ENCODE measurements around the gene MAP4K3. TPM values are rescaled to one million over a fixed set of nuclear protein-coding genes. Genes with fewer than 3 reads are reported as not detected.

The MAP4K3 gene
- total RNA-seq, 3 donors from 2014 or later: 32.7 to 50.4 (median 39.9) TPM

GRCh38 chr2:39481611-39482010 is 44.5 kb upstream of the MAP4K3 start:
- H3K36me3 ChIP-seq (ENCODE audit: low read depth): no peaks in the 10 kb centered on the region
- TF ChIP-seq CTCF (IDR thresholded peaks at IDR 0.05): no peak
- intact Hi-C loops (cut with DNase I, micrococcal nuclease): no loop called here
- no peak for DNase-seq
- no peak overlapping the region for H3K4me3 ChIP-seq
- no peaks in the 10 kb centered on the region for H3K4me1 ChIP-seq (ENCODE audit: low read depth)
- H3K9me3 ChIP-seq: no peaks in the 10 kb centered on the region
- peak; percentile 25 for ATAC-seq

- Histone ChIP-seq H3K9me3 (no peaks in the 10 kb centered on the region), H3K36me3 (ENCODE audit: low read depth) (no peaks in the 10 kb centered on the region), H3K4me1 (ENCODE audit: low read depth) (no peaks in the 10 kb centered on the region), H3K4me3 (no peak overlapping the region)
- intact Hi-C loops (cut with DNase I, micrococcal nuclease): no loop called here
- ATAC-seq (no peak), DNase-seq (no peak)
- TF ChIP-seq CTCF (IDR thresholded peaks at IDR 0.05): no peak
Measured at GRCh38 chr2:39479696-39480095, 42.6 kb upstream of the MAP4K3 start.

- intact Hi-C loops (cut with DNase I, micrococcal nuclease): no loop called here
- ATAC-seq (no peak), DNase-seq (no peak)
- Histone ChIP-seq H3K4me1 (ENCODE audit: low read depth) (no peaks in the 10 kb centered on the region), H3K9me3 (no peaks in the 10 kb centered on the region), H3K4me3 (no peak overlapping the region), H3K36me3 (ENCODE audit: low read depth) (no peaks in the 10 kb centered on the region)
- no peak for TF ChIP-seq CTCF (IDR thresholded peaks at IDR 0.05)
Measured at GRCh38 chr2:39479053-39479670, 42.1 kb upstream of the MAP4K3 start.

GRCh38 chr2:39476524-39476923 is 39.4 kb upstream of the MAP4K3 start:
- Histone ChIP-seq H3K36me3 (ENCODE audit: low read depth) (no peaks in the 10 kb centered on the region), H3K4me1 (ENCODE audit: low read depth) (no peaks in the 10 kb centered on the region), H3K9me3 (no peaks in the 10 kb centered on the region), H3K4me3 (no peak overlapping the region)
- ATAC-seq (peak; percentile 37), DNase-seq (no peak)
- TF ChIP-seq CTCF (IDR thresholded peaks at IDR 0.05): no peak
- intact Hi-C loops (cut with DNase I, micrococcal nuclease): no loop called here

- H3K4me1 ChIP-seq (ENCODE audit: low read depth): peaks cover 1% of the 10 kb centered on the region
- no peaks in the 10 kb centered on the region for H3K36me3 ChIP-seq (ENCODE audit: low read depth)
- ATAC-seq (no peak), DNase-seq (no peak)
- TF ChIP-seq CTCF (IDR thresholded peaks at IDR 0.05): no peak
- intact Hi-C loops (cut with DNase I, micrococcal nuclease): no loop called here
- H3K4me3 ChIP-seq: no peak overlapping the region
- no peaks in the 10 kb centered on the region for H3K9me3 ChIP-seq
Measured at GRCh38 chr2:39475006-39475405, 37.9 kb upstream of the MAP4K3 start.

- no peak for TF ChIP-seq CTCF (IDR thresholded peaks at IDR 0.05)
- intact Hi-C loops (cut with DNase I, micrococcal nuclease): no loop called here
- no peak overlapping the region for H3K4me3 ChIP-seq
- H3K9me3 ChIP-seq: no peaks in the 10 kb centered on the region
- DNase-seq (no peak), ATAC-seq (no peak)
- H3K36me3 ChIP-seq (ENCODE audit: low read depth): no peaks in the 10 kb centered on the region
- peaks cover 18% of the 10 kb centered on the region for H3K4me1 ChIP-seq (ENCODE audit: low read depth)
Measured at GRCh38 chr2:39470580-39470979, 33.5 kb upstream of the MAP4K3 start.
